GM18508 (cell line): ENCODE results near the gene TBCD.

Source experiments
- ATAC-seq: cut with Tn5 transposase; IDR thresholded peaks from one replicate; pipeline ENCODE4 v1.9.1; 2021; ENCODE audit warnings: moderate number of reproducible peaks; ENCODE audit not compliant: insufficient read depth, unreplicated experiment

The TBCD gene

DNA sequence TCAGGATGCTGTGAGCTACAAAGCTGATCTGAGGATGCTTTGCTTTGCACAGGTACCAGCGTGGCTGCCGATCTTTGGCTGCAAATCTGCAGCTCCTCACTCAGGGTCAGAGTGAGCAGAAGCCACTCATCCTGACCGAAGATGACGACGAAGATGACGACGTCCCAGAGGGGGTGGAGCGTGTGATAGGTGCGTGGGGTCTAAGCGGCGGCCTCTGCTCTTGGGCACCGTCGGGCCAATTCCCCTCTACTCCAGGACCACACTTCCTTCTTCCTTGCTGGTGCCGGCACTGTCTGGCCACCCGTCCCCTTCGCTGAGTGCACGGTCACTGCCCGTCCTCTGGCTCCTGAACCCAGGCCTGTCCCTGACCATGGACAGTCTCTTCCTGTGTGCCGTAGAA is 54.0 kb downstream of the TBCD start:
- no peak for ATAC-seq

DNA sequence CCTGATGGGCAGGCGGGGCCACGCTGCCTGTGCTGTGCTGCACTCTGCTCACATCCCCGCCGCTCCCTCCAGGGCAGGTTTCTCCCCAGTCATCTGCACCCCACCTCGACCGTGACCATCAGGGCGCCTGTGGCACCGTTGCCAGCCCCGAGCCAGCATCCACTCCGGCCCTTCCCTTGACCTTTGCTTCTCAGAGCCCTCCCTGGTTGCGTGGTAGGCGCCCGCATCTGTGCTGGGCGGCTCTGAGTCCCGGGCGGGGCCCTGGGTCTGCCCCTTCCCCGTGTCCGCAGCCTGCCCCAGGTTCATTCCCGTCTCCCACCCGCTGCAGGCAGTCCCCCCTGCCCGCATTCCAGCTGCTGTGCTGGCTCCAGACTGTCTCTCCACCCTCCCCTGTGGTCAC is 54.8 kb downstream of the TBCD start:
- ATAC-seq: no peak

DNA sequence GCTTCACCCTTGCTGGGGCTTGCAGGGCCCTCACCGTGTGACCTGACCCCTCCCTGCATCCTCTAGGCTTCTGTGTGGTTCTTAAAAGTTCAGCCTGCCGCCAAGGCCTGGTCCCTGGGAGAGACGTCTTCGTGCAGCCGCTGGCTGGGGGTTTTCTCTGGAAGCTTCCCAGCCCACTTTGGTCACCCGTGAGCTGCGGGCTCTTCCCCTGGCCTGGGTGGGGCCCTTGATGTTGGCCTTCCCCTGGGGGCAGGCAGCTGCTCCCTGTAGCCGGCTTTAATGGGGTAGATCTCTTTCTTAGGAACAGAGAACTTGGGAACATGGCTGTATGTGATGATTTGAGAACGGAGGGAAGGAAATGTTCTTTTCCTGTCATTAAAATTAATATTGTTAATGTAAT is 55.2 kb downstream of the TBCD start:
- no peak for ATAC-seq

DNA sequence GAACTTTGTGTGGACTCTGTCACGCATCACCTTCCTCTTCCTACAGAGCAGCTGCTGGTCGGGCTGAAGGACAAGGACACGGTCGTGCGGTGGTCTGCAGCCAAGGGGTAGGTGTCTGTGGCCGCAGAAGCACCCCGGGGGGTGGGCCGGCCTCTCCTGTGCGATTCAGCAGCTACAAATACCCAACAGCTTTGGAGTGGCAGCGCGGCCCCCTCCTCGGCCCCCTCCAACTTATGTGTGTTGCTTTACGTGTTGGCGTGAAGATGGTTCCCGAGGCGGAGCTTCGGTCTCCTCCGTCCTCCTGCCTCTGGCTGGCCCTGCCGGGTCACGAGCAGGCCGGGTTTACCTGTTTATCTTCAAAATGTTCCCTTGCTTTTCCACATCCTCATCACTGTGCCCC is 55.7 kb downstream of the TBCD start:
- ATAC-seq: no peak

DNA sequence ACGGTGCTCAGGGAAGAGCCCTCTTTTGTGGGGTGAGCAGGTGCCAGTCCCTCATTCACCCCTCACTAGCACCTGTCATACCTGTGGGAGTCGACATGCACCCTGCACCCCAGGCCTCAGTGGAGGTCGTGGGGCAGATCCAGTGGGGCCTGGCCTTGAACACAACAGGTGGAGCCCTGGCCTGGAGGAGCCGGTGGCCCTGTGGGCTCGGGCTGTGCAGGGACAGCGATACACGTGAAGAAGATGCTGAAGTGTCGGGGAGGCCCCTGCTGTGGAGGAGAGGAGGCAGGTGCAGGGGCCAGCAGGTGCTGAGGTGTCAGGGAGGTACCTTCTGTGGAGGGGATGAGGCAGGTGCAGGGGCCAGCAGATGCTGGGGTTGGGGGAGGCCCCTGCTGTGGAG is 56.1 kb downstream of the TBCD start:
- no peak for ATAC-seq

DNA sequence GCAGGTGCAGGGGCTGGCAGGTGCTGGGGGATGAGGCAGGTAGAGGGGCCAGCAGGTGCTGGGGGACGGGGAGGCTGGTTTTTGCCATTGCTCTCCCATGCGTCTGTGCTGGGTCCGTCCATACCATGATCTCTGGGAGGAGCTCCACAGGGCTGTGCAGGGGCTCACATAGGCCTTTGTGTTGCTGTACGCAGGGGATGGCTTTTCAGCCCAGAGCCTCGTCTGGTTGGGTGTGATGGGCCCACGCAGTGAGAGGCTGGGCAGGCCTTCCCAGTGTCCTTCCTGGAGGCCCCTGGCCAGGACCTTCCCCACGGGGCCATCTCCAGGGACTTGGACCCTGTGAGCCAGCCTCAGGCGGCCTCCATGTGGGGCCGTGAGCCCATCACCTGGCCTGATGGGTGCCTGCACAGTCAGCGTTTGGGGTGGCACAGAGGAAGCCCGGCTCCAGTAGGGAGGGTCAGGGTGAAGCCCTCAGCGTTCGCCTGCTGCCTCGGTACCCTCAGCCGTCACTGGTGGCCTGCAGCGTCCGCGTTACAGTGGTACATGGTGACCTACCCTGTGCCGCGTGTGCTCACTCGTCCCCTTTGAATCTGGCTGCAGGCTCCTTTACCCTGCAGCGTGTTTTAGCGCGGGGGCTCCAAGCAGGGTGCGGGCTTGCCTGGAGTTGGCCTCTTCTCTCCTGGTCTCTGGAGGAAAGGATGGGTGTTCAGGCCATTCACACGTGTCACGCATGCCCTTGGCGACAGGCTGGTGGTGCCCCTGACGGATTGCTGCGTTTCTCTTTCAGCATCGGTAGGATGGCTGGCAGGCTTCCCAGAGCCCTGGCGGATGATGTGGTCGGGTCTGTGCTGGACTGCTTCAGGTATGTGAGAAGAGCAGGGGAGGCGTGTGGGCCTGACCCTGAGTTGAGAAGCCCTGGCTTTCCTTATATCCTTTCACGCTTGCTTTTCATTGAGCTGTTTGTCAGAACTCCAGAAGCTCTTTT is 57.3 kb downstream of the TBCD start:
- no peak for ATAC-seq

DNA sequence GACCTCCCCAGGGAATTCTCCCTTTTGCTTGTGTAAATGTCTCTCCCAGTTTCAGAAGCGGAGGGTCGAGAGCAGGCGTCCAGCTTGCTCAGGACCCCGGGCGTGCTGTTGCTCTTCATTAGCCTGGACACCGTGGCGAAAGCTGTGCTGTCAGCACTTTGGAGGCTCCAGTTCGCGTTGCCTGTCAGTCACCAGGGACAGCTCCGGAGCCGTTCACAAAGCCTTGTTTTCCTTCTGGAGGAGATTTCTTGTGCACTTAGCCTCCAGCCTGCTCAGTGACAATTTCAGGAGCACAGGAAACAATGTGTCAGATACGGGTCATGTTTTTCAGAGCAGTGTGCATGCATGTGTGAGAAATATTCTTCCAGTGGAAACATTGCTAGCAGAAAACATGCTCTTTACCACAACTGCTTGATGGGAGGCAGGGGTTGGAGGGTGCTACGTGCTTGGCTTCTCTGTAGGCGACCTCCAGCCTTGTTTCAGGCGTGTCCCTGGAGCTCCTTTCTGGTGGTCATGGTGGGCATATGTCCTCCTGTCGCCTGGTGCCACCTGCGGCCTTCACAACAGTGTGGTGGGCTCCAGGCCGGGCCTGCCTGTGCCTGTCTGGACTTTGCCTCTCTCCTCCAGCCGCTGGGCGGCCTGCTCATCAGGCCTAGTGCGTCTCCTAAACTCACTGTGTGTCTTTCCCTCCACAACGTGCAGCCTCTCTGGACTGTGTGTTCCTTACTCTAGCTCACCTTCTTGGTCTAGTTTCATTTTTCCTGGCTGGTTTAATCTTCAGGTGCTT is 59.0 kb downstream of the TBCD start:
- no peak for ATAC-seq

DNA sequence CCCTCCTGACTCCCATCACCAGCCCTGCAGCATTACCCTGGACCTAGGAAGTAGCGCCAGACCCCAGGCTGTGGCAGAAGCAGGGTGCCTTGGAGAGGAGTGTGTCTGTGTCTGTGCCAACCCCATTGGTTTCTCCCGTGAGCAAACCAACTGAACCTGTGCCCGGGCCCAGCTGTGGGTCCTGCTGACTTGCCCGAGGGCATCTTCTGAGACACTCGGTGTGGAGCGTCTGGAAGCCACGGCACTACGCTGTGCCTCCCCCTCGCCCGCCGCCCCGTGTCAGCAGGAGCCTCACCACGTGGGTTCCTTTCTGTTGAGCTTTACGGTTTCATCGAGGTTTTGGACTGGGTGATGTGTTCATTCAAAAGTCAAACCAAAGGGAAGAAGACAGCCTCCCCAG is 60.2 kb downstream of the TBCD start:
- no peak for ATAC-seq

DNA sequence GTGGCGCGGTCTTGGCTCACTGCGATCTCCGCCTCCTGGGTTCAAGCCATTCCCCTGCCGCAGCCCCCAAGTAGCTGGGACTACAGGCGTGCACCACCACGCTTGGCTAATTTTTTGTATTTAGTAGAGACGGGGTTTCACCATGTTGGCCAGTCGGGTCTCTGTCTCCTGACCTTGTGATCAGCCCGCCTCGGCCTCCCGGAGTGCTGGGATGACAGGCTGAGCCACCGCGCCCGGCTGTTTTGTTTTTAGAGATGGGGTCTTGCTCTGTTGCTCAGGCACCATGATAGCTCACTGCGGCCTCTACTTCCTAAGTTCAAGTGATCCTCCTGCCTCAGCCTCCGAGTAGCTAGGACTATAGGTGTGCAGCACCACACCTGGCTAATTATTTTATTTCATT is 60.7 kb downstream of the TBCD start:
- ATAC-seq: no peak

DNA sequence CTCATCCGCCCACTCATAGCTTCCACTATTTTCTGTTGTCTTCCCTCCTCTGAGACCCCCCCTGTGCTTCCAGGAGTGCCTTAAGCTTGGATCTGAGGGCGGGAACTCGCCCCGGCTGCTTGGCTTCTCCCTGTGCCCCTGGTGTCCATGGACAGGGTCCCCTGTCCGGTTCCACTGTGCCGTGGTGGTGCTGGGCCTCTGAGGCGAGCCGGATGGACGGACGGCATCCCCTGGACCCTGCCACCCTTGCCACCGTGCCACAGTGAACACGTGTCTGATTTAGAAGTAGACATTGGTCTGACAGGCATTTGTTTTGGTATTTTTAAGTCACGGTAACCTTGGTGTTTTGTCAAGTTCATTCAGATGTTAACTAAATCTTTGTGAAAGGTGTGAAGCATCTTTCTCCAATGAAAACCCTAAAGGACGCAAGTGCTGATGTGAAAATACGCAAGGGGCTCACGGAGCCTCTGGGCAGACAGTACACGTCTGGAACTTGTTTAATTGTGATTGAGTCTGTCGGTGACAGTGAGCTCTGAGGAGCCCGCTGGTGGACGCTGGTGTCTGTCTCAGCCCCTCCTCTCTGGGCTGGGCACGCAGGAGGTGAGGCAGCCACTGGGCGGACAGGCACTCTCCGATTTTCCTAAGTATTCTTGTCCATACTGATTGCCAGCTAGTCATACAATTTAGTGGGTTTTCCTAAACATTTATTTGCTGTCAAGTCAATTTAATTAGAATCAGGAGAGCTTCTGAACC is 61.6 kb downstream of the TBCD start:
- no peak for ATAC-seq

DNA sequence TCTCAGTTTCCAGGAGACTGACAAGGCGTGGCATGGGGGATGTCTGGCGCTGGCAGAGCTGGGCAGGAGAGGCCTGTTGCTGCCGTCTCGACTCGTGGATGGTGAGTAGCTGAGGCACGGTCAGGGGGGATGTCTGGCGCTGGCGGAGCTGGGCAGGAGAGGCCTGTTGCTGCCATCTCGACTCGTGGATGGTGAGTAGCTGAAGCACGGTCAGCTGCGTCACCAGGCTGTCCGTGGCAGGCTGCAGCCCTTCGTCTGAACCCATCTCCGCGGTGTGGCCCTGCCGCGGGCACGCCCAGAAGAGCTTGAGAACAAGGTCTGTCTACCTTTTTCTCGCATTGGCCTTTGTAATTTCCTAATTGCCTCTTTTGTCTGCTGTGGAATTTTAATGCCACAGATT is 63.0 kb downstream of the TBCD start:
- ATAC-seq: no peak

DNA sequence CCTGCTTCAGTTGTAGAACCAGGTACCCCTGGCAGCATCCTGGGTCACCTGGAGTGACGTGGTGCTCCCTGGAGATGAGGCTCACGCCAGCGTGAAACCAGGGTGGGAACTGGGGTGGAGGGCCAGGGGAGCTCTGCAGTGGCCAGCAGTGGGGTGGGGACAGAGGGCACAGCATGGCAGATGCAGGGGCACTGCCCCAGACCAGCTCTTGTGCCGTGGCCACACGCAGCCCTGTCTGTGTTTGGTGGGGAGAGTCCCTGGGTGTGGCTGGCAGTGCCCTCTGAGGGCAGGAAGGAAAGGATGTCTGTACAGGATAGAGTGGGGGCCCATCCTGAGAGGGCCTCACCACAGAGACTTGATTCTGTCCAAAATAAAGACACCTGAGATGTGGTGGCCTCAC is 63.5 kb downstream of the TBCD start:
- ATAC-seq: no peak

DNA sequence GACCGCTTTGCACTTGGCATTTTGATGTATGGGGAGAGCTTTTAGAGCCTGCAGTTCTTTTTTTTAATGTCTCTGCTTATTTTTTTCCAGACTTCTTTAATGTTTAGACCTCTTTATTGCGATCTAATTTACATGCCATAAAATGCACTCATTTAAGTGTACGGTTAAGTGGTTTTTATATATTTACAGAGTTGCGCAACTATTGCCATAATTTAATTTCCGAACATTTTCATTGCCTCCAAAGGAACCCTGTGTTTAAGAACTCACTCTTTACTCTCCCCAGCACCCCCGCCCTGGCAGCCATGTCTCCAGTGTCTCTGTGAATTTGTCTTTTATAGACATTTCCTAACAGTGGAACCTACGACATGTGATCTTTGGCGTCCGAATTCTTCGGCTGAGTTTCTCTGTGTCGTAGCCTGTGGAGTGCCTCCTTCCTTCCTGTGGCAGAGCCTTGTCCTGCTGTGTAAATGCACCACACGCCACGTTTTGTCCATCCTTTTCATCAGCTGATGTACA is 64.0 kb downstream of the TBCD start:
- ATAC-seq: no peak

DNA sequence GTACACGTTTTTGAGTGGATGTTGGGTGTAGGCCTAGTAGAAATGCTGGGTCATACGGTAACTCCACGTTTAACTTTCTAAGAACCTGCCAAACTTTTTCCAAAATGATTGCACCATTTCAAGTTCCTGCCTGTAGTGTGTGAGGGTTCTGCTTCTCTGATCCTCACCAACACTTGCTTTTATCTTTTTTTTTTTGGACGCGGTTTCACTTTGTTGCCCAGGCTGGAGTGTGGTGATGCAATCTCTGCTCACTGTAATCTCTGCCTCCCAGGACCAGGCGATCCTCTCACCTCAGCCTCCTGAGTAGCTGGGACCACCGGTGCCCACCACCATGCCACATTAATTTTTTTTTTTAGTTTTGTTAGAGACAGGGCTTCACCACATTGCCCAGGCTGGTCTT is 64.5 kb downstream of the TBCD start:
- ATAC-seq: no peak

DNA sequence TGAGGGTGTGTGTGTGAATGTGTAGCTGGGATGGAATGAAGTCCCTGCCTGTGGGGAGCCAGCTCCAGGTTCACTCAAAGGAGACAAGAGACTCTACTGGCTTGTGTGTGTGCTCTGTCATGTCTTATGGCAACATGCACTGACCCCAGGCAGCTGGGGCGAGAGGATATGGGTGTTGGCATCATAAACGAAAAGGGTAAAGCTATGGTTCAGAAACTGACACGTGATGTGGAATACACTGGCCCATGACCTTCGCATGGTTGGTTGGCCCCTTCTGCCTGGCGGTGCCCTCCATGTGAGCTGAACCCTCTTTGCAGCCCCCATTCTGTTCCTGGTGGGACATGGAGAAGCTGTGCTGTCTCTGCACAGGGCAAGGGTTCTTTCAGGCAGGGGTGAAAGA is 66.1 kb downstream of the TBCD start:
- no peak for ATAC-seq

DNA sequence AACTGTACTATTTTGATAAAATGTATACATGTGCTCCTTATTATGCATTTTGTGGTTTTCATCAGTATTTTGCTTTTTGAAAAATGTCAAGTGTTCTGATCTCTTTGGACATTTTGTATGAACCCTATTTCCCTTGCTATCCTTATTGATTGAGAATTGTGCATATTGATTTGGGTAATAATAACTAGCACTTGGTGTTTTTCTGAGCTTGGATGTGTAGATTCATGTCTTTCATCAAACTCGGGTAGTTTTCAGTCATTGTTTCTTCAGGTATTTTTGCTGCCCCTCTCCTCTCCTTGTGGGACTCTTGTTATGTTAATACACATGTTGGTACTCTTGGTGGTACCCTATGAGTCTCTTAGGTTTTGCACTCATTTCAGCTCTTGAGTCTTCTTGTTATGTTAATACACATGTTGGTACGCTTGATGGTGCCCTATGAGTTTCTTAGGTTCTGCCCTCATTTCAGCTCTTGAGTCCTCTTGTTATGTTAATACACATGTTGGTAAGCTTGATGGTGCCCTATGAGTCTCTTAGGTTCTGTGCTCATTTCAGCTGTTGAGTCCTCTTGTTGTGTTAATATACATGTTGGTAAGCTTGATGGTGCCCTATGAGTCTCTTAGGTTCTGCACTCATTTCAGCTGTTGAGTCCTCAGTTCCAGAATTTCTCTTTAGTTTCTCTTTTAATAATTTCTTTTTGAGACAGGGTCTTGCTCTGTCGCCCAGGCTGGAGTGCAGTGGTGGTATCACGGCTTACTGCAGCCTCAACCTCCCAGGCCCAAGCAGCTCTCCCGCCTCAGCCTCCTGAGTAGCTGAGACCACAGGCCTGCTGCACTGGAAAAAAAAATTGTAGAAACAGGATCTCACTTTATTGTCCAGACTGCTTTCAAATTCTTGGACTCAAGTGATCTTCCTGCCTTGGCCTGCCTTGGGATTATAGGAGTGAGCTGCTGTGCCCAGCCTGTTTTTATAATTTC is 68.7 kb downstream of the TBCD start:
- no peak for ATAC-seq

DNA sequence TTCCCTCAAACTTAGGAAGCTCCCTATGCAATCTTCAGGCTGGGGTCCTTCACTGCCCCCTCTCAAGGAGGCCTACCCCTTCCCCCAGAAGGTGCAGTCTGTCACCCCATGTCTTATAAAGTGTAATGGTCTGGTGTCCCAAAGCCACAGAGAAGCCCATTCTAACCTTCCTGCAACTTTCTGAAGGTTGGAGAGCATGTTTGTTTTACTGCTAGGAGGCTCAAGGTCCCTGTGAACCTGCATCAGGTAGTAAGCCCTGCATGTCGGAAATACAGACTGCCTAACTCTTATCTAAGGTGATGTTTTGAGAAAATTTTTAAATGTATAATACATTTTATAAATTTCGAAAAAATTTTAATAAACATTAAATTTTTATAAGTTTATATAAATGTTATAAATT is 69.7 kb downstream of the TBCD start:
- no peak for ATAC-seq

DNA sequence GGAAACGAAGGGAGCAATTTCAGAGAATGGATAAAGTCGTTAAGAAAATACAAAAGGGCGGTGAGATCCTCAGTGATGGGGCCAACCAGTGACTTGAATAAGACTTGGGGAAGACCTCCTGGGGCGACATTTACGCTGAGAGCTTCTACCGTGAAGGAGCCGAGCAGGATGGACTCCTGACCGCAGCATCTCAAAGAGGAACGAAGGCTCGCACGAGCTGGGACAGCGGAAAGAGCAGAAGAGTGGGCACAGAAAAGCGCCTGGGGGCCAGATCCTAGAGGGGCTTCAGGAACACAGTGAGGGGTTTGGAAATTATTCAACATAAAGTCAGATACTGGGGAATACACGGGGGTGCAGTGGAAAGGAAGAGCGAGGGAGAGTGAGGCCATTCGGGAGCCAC is 70.4 kb downstream of the TBCD start:
- ATAC-seq: no peak

DNA sequence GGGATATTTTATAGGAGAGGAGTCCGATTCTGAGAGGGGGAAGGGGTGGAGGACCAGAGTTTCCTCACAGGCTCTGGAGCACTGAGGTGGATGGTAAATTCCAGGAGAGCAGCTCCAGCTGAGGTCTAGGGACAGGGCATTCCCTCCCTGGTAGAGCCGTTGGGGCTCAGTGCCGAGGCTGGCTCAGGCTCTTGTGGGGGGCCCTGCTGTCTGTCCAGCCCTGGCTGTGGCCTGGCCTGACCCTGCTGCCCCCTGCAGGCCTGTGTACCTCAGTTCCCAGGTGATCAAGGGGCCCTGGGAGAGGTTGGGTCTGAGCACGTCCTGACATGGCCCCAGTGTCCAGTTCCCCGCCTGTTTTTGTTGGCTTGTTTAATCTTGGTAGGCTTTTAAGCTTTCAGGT is 71.1 kb downstream of the TBCD start:
- ATAC-seq: no peak
